OCI-LY7 (cell line): ENCODE results near the gene KRTAP4-9. TPM values are rescaled to one million over a fixed set of nuclear protein-coding genes. Genes with fewer than 3 reads are reported as not detected.

ENCODE experiments used
- BruUV-seq: library from RNA; stranded (reverse); fragments of 400-500 nt; replicated peaks from 2 replicates; lab custom pipeline; 2021; lab: Mats Ljungman, UMichigan
- CTCF ChIA-PET: fragments of 300-600 bp; sonication (Branson Sonifier 250); formaldehyde crosslinking; loops from one replicate; lab custom pipeline; 2022; ENCODE audit warnings: antibody characterized with exemption; ENCODE audit not compliant: unreplicated experiment; lab: Charles Lee
- POLR2A ChIA-PET: fragments of 300-600 bp; sonication (Branson Sonifier 250); formaldehyde crosslinking; loops from one replicate; lab custom pipeline; 2022; ENCODE audit warnings: antibody characterized with exemption; lab: Charles Lee
- DNase-seq: peaks from one replicate; pipeline ENCODE4 v3.0.0-alpha.2; 2015; ENCODE audit warnings: low spot score
- H2AFZ ChIP-seq: fragments of 200-600 bp; sonication (generic), shearing (Covaris generic); 2 replicates; pipeline ENCODE4 v1.6.1; 2014; ENCODE audit warnings: mild to moderate bottlenecking, antibody characterized with exemption, low read length, moderate library complexity
- H3K27ac ChIP-seq: fragments of 200-600 bp; sonication (generic); 2 replicates; pipeline ENCODE4 v1.5.1; 2014; ENCODE audit warnings: mixed run types, low read depth, mild to moderate bottlenecking, moderate library complexity, low read length, inconsistent platforms; ENCODE audit not compliant: poor library complexity, severe bottlenecking
- H3K36me3 ChIP-seq: fragments of 200-600 bp; sonication (generic); 2 replicates; pipeline ENCODE4 v1.6.1; 2014; ENCODE audit warnings: mild to moderate bottlenecking, antibody characterized with exemption, low read length, moderate library complexity, mixed read lengths; ENCODE audit not compliant: insufficient read depth
- H3K4me1 ChIP-seq: fragments of 200-600 bp; sonication (generic); 2 replicates; pipeline ENCODE4 v1.5.1; 2014; ENCODE audit warnings: mild to moderate bottlenecking, low read length; ENCODE audit not compliant: insufficient read depth, poor library complexity, severe bottlenecking
- H3K4me2 ChIP-seq: fragments of 200-600 bp; sonication (generic); 2 replicates; pipeline ENCODE4 v1.6.1; 2014; ENCODE audit warnings: mild to moderate bottlenecking, low read length
- H3K4me3 ChIP-seq: fragments of 200-600 bp; sonication (generic); 2 replicates; pipeline ENCODE4 v1.5.1; 2014; ENCODE audit warnings: mild to moderate bottlenecking, low read depth, low read length; ENCODE audit not compliant: poor library complexity, severe bottlenecking
- H3K79me2 ChIP-seq: fragments of 200-600 bp; sonication (generic); 2 replicates; pipeline ENCODE4 v1.6.1; 2016; ENCODE audit warnings: low read depth, mild to moderate bottlenecking, low read length, moderate library complexity, mixed read lengths; ENCODE audit not compliant: insufficient read depth
- H3K9me2 ChIP-seq: fragments of 200-600 bp; sonication (generic); 2 replicates; pipeline ENCODE4 v1.6.1; 2016; ENCODE audit warnings: mild to moderate bottlenecking, low read length, mixed read lengths; ENCODE audit not compliant: insufficient read depth
- H3K9me3 ChIP-seq: fragments of 200-600 bp; sonication (generic); 2 replicates; pipeline ENCODE4 v1.6.1; 2014; ENCODE audit warnings: mild to moderate bottlenecking, mixed run types, low read length, mixed read lengths
- H4K20me1 ChIP-seq: fragments of 200-600 bp; sonication (generic); 2 replicates; pipeline ENCODE4 v1.6.1; 2014; ENCODE audit warnings: mild to moderate bottlenecking, antibody characterized with exemption, low read length, moderate library complexity, mixed read lengths; ENCODE audit not compliant: insufficient read depth
- CTCF ChIP-seq: fragments of 200-600 bp; sonication (generic); conservative IDR thresholded peaks from 2 replicates; pipeline ENCODE4 v1.5.1; 2014; ENCODE audit warnings: mild to moderate bottlenecking, antibody characterized with exemption, low read length, moderate library complexity, mixed read lengths
- EZH2phosphoT487 ChIP-seq: fragments of 200-600 bp; sonication (generic); IDR thresholded peaks from 2 replicates; pipeline ENCODE4 v1.6.1; 2018; ENCODE audit warnings: low read depth, borderline replicate concordance, mild to moderate bottlenecking, mixed run types, antibody characterized with exemption, low read length, moderate library complexity, mixed read lengths
- intact Hi-C: fragments of 100-400 bp; cut with micrococcal nuclease; formaldehyde crosslinking; loops from one replicate; pipeline ENCODE4 v1.10.0; 2022; ENCODE audit not compliant: unreplicated experiment
- total RNA-seq, 2 experiments: library from RNA; depleted of rRNA in 1 of 2; stranded (reverse); fragments of >200 nt in 1 of 2; shearing (Covaris generic) in 1 of 2; gene quantifications; 2 replicates each; pipeline ENCODE4 v1.2.3, GENCODE V29; 2014 to 2022

The KRTAP4-9 gene
- total RNA-seq, 2 experiments from 2014 or later, result not detected

GRCh38 chr17:41071606-41072360, 33.4 kb upstream of the KRTAP4-9 start:
- no TSS peak for BruUV-seq
- CTCF ChIA-PET, result no interaction called here
- intact Hi-C loops, result no loop called here
- no peak overlapping the region for H2AFZ ChIP-seq
- H3K4me1 ChIP-seq, result no peaks in the 10 kb centered on the region
- H3K9me2 ChIP-seq, result no peaks in the 10 kb centered on the region
- H3K27ac ChIP-seq, result no peak overlapping the region
- H3K4me2 ChIP-seq, result no peak overlapping the region
- no peaks in the 10 kb centered on the region for H3K9me3 ChIP-seq
- H3K36me3 ChIP-seq, result no peaks in the 10 kb centered on the region
- POLR2A ChIA-PET, result no interaction called here
- no peaks in the 10 kb centered on the region for H4K20me1 ChIP-seq
- H3K79me2 ChIP-seq, result no peaks in the 10 kb centered on the region
- no peak overlapping the region for H3K4me3 ChIP-seq
- no peak for DNase-seq
- TF ChIP-seq EZH2phosphoT487, result no peak
- TF ChIP-seq CTCF, result no peak

- ChIA-PET CTCF (no interaction called here), POLR2A (no interaction called here)
- BruUV-seq, result no TSS peak
Observed at GRCh38 chr17:41073676-41074075, 31.5 kb upstream of the KRTAP4-9 start.

More at GRCh38 chr17:41073676-41074075, 31.5 kb upstream of the KRTAP4-9 start:
- Histone ChIP-seq H3K27ac (no peak overlapping the region), H4K20me1 (no peaks in the 10 kb centered on the region), H2AFZ (no peak overlapping the region), H3K9me3 (no peaks in the 10 kb centered on the region), H3K9me2 (no peaks in the 10 kb centered on the region), H3K4me1 (no peaks in the 10 kb centered on the region), H3K4me3 (no peak overlapping the region), H3K79me2 (no peaks in the 10 kb centered on the region), H3K4me2 (no peak overlapping the region), H3K36me3 (no peaks in the 10 kb centered on the region)
- DNase-seq, result no peak
- intact Hi-C loops, result no loop called here
- TF ChIP-seq EZH2phosphoT487 (no peak), CTCF (no peak)
